Measurements from ENCODE around the gene AKAP7.

Gene AKAP7

GRCh38 chr6:131205481-131206244 is 70.4 kb downstream of the AKAP7 start:
- no peak for DNase-seq

DNA sequence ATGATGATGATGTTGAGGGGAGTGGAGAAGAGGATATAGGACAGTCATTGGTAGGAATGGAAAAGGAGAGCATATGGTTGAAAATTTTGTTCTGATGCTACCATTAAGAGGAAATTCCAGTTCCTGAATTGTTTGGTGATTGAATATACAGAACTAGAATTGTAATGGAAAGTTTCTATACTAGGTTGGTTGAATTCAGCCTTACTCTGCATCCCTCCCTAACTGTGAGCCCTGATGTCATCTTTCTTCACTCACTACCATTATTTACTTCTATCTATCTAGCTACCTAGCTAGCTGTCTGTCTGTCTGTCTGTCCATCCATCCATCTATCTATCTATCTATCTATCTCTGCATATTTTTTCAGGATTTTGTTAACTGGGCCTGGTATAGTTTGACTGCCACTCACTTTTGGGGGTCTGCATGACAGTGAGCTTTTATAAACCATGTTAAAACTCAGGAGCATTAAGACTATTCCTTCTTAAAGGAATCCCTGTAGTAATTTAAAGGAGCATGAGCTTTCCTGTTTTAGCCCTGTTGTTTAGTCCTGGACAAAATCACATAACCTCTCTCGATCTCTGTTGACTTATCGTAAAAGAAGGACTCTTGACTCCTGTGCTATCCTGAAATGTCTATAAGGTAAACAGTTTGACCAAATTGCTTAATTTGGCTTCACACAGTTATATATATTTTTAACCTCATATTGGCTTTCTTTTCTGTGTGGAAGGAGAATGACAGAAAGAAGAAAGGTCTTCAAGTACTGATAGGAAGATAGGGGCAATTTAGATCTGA is 71.4 kb downstream of the AKAP7 start:
- DNase-seq, result no peak

- no peak for DNase-seq
Observed at GRCh38 chr6:131208787-131209186, 73.5 kb downstream of the AKAP7 start.

DNA sequence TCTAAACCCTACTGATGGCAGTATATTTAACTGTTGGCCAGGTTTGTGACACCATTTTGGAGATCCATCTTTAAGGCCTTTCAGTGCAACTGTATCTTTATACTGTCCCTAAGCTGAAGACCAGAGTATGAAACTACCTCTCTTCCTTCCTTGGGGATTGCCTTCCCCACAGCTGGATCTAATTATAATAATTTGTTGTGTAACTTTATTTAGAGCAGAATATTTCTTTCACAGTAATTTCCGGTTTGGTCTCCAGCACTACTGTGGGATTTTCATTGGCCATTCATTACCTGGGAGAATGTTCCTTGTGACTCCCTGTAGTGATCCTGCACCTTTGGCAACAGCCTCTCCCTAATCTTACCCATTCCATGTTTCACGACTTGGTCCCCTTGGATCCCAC is 75.2 kb downstream of the AKAP7 start:
- DNase-seq, result no peak

GRCh38 chr6:131212024-131212423 is 76.8 kb downstream of the AKAP7 start:
- DNase-seq, result no peak

- DNase-seq, result no peak
Observed at GRCh38 chr6:131212913-131213312, 77.6 kb downstream of the AKAP7 start.

DNA sequence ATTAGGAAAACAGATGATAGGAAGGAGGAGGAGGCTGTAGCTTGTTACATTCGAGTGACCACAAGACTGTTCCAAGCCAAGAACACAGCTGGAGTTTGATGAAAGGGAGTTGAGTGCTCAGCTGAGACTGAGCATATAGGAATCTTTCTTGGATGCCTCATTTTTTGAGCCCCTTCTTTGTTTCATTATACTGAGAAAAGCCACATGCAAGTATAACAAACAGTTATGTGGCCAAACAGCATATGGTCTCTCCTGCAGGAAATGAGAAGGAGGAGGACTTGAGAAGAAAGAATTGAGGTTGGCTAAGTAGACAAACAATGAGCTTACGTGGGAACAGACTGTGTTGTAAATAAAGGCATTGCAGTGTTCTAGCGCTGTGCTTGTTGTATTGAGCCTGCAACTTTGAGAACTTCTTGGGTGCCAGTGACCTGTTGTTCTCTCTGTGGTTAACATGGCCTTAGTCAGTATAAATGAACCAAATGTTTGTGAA is 78.3 kb downstream of the AKAP7 start:
- DNase-seq, result no peak

GRCh38 chr6:131215219-131215618 is 80.0 kb downstream of the AKAP7 start:
- no peak for DNase-seq

GRCh38 chr6:131216246-131216645 is 81.0 kb downstream of the AKAP7 start:
- no peak for DNase-seq

DNA sequence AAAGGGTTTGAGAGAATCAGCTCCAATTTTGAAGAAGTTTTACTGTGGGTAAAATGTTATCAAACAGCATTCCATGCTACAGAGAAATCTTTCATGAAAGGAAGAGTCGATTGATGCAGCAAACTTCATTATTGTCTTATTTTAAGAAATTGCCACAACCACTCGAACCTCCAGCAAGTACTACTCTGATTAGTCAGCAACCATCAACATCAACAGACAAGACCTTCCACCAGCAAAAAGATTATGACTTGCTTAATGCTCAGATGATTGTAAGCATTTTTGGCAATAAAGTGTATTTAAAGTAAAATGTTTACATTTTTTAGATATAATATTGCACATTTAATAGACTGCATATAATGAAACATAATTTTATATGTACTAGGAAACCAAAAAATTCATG is 87.5 kb downstream of the AKAP7 start:
- no peak for DNase-seq

- DNase-seq, result no peak
Observed at GRCh38 chr6:131223416-131223815, 88.1 kb downstream of the AKAP7 start.

GRCh38 chr6:131225127-131225526 is 89.9 kb downstream of the AKAP7 start:
- no peak for DNase-seq

DNA sequence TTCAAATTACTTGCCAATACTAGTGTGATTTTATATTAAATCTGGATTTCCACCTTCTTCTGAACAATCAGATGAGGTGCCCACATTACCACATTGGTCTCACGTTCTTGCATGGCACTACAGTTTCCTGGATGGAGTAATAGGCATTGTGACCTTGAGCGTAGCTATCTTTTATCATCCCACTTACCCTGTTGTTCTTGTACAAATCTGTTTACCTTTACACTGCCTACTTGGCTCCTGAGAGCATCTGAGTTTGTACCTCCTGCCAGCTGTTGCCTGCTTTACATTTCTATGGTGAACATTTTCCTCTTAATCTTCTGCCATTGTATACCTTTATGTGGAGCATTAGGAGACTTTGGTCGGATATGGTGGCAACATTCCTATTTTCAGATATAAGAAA is 90.7 kb downstream of the AKAP7 start:
- no peak for DNase-seq

DNA sequence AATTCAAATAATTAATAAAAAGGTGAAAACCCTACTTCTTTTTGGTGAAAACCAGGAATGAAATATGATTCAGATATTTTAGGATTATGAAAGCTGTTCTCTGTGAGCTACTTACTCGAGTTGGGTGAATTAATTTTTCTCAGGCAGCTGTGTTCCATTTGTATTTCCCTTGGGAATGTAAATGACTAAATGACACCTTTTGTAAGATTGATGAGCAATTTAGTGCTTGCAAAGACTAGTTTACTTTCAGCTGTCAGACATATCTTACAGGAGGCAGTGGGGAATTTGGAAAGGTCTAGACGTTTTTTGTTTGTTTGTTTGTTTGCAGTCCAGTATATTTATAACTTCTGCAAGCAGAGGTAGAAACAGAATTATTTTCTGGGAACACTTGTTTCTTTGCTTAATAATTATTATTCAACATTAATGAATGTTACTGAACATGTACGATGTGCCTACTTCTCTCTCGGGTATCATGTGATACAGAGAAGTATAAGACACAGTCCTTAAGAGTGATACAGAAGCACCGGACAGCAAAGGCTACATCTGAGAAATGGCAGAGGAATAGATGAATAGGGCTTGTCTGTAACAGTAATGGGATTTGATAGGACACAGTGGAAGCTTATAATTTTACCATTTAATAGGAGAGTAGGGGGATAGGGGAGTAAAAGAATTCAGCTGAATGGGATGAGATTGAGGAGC is 91.3 kb downstream of the AKAP7 start:
- no peak for DNase-seq

DNA sequence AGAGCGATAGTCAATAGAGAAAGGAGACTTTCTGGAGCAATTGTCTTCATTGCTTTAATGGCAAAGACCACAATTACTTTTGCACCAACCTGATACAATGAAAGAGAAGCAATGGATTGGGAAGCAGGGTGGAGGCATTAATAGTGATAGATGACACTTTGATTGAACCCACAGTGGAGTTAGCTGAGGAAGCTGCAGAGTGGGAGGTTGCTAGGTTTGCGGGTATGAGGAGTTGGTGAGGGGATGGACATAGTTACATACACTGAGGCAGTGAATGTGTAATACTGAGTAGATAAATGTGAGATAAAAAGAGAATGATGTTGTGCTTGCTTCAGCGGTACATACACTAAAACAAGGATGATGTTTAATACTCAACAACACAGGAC is 91.9 kb downstream of the AKAP7 start:
- no peak for DNase-seq

DNA sequence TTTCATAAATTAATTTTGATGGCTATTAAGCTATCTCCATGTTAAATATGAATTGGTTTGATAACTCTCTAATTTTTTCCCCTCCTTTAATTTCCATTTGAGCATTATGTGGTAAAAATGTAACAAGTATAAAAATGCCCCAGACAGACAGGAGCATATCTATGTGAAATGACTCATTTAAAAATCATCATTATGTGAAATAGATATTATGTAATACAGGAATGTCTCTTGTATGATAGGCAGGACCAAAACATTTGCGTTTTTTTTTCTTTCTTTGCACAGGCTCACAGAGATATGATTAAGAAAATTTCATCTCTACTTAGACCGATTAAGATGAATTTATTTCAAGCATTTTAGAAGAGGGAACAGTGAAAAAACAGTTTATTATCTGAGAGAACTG is 95.8 kb downstream of the AKAP7 start:
- DNase-seq, result no peak

DNA sequence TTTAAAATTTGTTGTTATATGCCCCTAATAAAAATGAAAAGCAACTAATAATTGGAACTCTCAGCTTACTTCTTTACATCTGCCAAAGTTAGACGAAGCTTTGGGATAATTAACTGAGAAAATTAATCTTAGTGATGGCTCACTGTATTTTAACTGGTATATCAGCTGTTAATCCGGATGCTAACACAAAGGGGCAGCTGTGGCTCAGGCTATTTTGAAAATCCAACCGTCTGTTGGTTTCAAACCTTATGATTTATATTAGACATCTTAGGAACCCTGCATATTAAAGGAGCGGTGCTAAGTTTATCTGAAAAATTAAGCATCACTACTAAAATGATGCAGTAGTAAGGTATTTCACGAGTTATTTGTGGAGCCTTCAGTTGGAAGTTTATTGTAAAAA is 96.6 kb downstream of the AKAP7 start:
- DNase-seq, result no peak

DNA sequence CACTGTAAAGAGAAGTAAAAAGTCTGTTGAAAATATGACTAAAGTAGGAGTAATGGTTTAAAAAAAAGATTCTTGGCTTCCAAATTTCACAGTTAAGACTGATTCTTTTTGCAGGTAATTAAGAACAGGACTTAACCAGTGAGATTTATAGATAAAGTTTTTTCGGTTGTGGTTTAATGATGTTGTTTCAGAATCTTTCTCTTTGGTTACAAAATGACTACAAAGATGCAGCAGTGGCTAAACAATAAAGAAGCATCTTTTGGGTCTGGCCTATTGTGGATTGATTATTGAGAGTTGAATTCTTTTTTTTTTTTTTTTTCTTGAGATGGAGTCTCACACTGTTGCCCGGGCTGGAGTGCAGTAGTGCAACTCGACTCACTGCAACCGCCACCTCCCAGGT is 109.7 kb downstream of the AKAP7 start:
- DNase-seq, result no peak

- no peak for DNase-seq
Observed at GRCh38 chr6:131250122-131250521, 114.9 kb downstream of the AKAP7 start.

GRCh38 chr6:131250936-131251335 is 115.7 kb downstream of the AKAP7 start:
- DNase-seq, result no peak

- no peak for DNase-seq
Observed at GRCh38 chr6:131251590-131252199, 116.4 kb downstream of the AKAP7 start.

- DNase-seq, result no peak
Observed at GRCh38 chr6:131255434-131255833, 120.2 kb downstream of the AKAP7 start.

DNA sequence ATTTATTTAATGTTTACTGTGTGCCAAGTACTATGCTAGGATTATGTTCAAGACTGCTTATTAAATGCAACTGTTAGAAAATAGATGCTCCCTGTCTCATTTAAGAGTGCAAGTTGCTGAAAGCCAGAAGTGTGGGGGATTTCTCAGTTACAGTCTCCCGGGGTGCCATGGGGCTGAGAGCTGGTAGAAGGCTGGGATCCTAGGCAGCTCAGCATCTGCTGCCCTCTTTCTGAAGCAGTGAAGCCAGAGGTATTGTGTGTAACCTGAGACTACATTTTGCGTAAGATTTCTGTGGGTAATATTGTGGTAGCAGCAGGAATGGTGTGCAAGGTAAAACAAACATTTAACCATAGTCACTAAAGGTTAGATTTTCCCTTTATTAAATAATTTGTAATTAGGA is 120.6 kb downstream of the AKAP7 start:
- no peak for DNase-seq

Measured in stimulated activated CD4-positive, alpha-beta T cell treated with anti-CD3 and anti-CD28 coated beads, Interleukin-2, amount 100 ng/mL, for 48 hours (primary cell).